ENCODE measurements around the gene IP6K3. TPM values are rescaled to one million over a fixed set of nuclear protein-coding genes. Genes with fewer than 3 reads are reported as not detected.

The IP6K3 gene
- total RNA-seq, 1 donor: under 0.01 TPM

DNA sequence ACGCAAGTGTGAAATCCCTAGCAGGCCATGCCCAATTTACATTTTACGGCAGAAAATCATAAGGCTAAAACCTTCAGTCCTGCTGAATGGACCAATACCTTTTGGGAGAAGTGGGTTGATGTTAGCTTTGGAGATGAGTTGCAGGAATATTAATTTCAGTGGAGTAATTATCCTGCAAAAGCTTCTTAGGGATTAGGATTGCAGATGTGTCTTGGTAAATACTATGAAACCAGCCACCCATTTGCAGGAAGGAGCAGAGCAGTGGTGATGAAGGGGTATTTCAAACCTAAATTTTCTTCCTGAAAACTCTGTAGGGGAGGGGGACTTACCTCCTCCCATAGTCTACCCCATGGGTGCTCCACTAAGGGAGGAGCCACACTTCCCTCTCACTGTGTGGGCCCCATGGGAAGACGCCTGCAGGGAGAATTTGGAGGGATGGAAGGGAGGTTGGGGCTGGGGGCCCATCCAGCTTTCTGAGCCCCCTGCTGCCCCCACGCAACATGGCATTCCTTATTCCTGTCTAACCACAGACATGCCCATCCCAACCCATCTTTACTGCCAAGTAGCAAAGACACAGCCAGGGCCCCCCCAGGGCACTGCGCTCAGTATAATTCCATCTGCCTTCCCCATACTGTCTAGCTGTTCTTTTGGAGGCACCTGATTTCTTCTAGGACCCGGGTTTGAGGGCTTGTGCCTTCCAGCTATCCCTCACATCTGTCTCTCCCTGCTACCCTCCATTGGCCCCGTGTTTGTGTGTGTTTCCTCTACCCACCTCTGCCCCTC is 20.6 kb downstream of the IP6K3 start:
- H3K9me3 ChIP-seq (ENCODE audit: low read depth, low read length): no peaks in the 10 kb centered on the region
- H3K4me2 ChIP-seq (ENCODE audit: insufficient read depth, low read length): no peak overlapping the region
- H3K4me3 ChIP-seq (ENCODE audit: insufficient read depth, low read length): no peak overlapping the region
- peaks cover 30% of the 10 kb centered on the region for H3K27me3 ChIP-seq (ENCODE audit: insufficient read depth, low read length)
- no peak for DNase-seq (ENCODE audit: insufficient read length, low spot score, missing footprints)
- H3K79me2 ChIP-seq (ENCODE audit: insufficient read depth, low read length): no peaks in the 10 kb centered on the region
- no peak overlapping the region for H2AFZ ChIP-seq (ENCODE audit: low read length)
- no peaks in the 10 kb centered on the region for H4K20me1 ChIP-seq (ENCODE audit: insufficient read depth, low read length)
- no peak overlapping the region for H3K27ac ChIP-seq (ENCODE audit: low read depth, low read length)
- no peaks in the 10 kb centered on the region for H3K36me3 ChIP-seq (ENCODE audit: insufficient read depth, low read length)
- TF ChIP-seq, protein P1, sequence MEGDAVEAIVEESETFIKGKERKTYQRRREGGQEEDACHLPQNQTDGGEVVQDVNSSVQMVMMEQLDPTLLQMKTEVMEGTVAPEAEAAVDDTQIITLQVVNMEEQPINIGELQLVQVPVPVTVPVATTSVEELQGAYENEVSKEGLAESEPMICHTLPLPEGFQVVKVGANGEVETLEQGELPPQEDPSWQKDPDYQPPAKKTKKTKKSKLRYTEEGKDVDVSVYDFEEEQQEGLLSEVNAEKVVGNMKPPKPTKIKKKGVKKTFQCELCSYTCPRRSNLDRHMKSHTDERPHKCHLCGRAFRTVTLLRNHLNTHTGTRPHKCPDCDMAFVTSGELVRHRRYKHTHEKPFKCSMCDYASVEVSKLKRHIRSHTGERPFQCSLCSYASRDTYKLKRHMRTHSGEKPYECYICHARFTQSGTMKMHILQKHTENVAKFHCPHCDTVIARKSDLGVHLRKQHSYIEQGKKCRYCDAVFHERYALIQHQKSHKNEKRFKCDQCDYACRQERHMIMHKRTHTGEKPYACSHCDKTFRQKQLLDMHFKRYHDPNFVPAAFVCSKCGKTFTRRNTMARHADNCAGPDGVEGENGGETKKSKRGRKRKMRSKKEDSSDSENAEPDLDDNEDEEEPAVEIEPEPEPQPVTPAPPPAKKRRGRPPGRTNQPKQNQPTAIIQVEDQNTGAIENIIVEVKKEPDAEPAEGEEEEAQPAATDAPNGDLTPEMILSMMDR (IDR thresholded peaks at IDR 0.05; ENCODE audit: extremely low read depth, low read depth, low read length): no peak
- H3K4me1 ChIP-seq (ENCODE audit: insufficient read depth, low read length): no peaks in the 10 kb centered on the region

DNA sequence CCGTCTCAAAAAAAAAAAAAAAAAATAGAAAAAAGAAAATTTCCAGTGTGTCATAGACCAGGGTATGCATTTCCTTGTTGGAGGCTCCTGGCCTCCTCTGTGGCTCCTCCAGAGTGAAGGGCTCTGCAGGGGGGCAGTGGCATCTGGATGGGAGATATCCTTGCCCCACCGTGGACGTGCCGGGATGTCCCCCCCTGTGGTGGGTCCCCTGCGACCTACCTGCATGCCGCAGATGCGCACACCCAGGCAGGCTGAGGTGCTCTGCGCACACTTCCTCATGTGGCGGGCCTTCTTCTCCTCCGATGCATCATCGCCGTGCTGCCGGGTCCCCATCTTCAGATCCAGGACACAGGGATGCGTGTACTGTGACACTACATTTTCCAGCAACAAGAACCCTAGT is 21.5 kb downstream of the IP6K3 start:
- DNase-seq (ENCODE audit: insufficient read length, low spot score, missing footprints): no peak
- no peaks in the 10 kb centered on the region for H3K4me1 ChIP-seq (ENCODE audit: insufficient read depth, low read length)
- no peak overlapping the region for H3K4me3 ChIP-seq (ENCODE audit: insufficient read depth, low read length)

DNA sequence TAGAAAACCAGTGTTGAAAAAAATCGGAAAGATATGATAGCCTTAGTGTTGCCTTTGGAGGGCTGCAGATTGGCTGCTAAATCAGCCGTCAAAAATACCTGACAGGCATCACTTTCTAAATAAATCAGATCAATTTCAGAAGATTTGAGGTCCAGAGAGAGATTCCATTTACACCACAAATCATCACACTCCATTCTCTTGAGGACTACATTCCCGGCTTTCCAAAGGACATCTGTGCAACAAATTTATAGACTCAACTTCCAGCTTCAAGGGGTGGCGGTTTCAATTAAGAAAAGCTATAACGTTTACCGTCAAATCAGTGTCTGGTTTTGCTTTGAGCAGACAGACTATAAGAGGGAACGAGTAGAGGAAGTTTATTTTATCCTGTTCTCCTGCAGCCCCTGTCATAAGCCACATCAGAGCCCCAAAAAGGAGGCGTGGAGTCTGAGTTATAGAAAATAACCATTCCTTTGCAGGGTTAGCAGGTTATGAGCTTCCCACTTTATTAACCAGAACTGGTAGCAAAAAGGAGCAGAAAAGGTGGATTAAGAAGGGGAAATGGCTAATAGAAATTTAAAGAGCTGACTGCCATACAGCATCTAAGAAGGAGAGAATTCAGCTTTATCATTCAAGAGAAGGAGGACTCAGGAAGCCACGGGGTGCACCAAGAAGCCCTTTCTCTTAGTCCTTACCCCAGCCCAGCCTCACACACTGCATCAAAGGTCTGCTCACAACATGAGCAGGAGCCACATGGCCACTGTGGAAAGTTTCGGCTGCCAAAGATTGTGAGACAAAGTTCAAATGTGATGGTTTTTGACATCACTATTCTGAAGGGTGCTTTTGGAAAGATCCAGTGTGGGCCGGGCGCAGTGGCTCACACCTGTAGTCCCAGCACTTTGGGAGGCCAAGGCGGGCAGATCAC is 22.3 kb downstream of the IP6K3 start:
- Histone ChIP-seq H3K4me2 (ENCODE audit: insufficient read depth, low read length) (no peak overlapping the region), H3K27ac (ENCODE audit: low read depth, low read length) (no peak overlapping the region), H3K4me3 (ENCODE audit: insufficient read depth, low read length) (no peak overlapping the region), H4K20me1 (ENCODE audit: insufficient read depth, low read length) (no peaks in the 10 kb centered on the region), H3K27me3 (ENCODE audit: insufficient read depth, low read length) (peaks cover 36% of the 10 kb centered on the region), H3K9me3 (ENCODE audit: low read depth, low read length) (no peaks in the 10 kb centered on the region), H3K36me3 (ENCODE audit: insufficient read depth, low read length) (no peaks in the 10 kb centered on the region), H2AFZ (ENCODE audit: low read length) (no peak overlapping the region), H3K4me1 (ENCODE audit: insufficient read depth, low read length) (no peaks in the 10 kb centered on the region), H3K79me2 (ENCODE audit: insufficient read depth, low read length) (no peaks in the 10 kb centered on the region)
- TF ChIP-seq, protein P1 (IDR thresholded peaks at IDR 0.05; ENCODE audit: extremely low read depth, low read depth, low read length): no peak
- DNase-seq (ENCODE audit: insufficient read length, low spot score, missing footprints): no peak

More for the DNA sequence above, 21.5 kb downstream of the IP6K3 start:
- Histone ChIP-seq H4K20me1 (ENCODE audit: insufficient read depth, low read length) (no peaks in the 10 kb centered on the region), H3K79me2 (ENCODE audit: insufficient read depth, low read length) (no peaks in the 10 kb centered on the region), H3K4me2 (ENCODE audit: insufficient read depth, low read length) (no peak overlapping the region), H3K27me3 (ENCODE audit: insufficient read depth, low read length) (peaks cover 35% of the 10 kb centered on the region), H3K36me3 (ENCODE audit: insufficient read depth, low read length) (no peaks in the 10 kb centered on the region), H3K27ac (ENCODE audit: low read depth, low read length) (no peak overlapping the region), H3K9me3 (ENCODE audit: low read depth, low read length) (no peaks in the 10 kb centered on the region), H2AFZ (ENCODE audit: low read length) (no peak overlapping the region)
- TF ChIP-seq, protein P1 (IDR thresholded peaks at IDR 0.05; ENCODE audit: extremely low read depth, low read depth, low read length): no peak

Measured in osteoblast (primary cell).